Duodenal mucosa (tissue), 2 donors: ENCODE results near the gene DGKK.

ENCODE experiments used
- H3K27ac ChIP-seq: one replicate; pipeline ENCODE4 v1.7.0; 2013; ENCODE audit warnings: low read depth, low read length
- H3K27me3 ChIP-seq, 2 donors: one replicate each; pipeline ENCODE4 v1.7.0; 2013; ENCODE audit warnings: low read length in 2 of 2, control low read depth in 1 of 2; ENCODE audit not compliant: insufficient read depth in 2 of 2, control insufficient read depth in 1 of 2
- H3K36me3 ChIP-seq, 2 donors: one replicate each; pipeline ENCODE4 v1.7.0; 2013; ENCODE audit warnings: low read length in 2 of 2, control low read depth in 1 of 2; ENCODE audit not compliant: insufficient read depth in 2 of 2, control insufficient read depth in 1 of 2
- H3K4me1 ChIP-seq, 2 donors: one replicate each; pipeline ENCODE4 v1.7.0; 2013; ENCODE audit warnings: low read length in 2 of 2, control low read depth in 1 of 2; ENCODE audit not compliant: insufficient read depth in 2 of 2, control insufficient read depth in 1 of 2
- H3K4me3 ChIP-seq, 2 donors: one replicate each; pipeline ENCODE4 v1.7.0; 2013; ENCODE audit warnings: low read length in 2 of 2, low read depth in 1 of 2
- H3K9ac ChIP-seq, 2 donors: one replicate each; pipeline ENCODE4 v1.7.0; 2013; ENCODE audit warnings: low read length in 2 of 2, low read depth in 1 of 2
- H3K9me3 ChIP-seq, 2 donors: one replicate each; pipeline ENCODE4 v1.7.0; 2013; ENCODE audit warnings: low read length in 2 of 2, control low read depth in 1 of 2; ENCODE audit not compliant: control insufficient read depth in 1 of 2

DGKK gene, protein sequence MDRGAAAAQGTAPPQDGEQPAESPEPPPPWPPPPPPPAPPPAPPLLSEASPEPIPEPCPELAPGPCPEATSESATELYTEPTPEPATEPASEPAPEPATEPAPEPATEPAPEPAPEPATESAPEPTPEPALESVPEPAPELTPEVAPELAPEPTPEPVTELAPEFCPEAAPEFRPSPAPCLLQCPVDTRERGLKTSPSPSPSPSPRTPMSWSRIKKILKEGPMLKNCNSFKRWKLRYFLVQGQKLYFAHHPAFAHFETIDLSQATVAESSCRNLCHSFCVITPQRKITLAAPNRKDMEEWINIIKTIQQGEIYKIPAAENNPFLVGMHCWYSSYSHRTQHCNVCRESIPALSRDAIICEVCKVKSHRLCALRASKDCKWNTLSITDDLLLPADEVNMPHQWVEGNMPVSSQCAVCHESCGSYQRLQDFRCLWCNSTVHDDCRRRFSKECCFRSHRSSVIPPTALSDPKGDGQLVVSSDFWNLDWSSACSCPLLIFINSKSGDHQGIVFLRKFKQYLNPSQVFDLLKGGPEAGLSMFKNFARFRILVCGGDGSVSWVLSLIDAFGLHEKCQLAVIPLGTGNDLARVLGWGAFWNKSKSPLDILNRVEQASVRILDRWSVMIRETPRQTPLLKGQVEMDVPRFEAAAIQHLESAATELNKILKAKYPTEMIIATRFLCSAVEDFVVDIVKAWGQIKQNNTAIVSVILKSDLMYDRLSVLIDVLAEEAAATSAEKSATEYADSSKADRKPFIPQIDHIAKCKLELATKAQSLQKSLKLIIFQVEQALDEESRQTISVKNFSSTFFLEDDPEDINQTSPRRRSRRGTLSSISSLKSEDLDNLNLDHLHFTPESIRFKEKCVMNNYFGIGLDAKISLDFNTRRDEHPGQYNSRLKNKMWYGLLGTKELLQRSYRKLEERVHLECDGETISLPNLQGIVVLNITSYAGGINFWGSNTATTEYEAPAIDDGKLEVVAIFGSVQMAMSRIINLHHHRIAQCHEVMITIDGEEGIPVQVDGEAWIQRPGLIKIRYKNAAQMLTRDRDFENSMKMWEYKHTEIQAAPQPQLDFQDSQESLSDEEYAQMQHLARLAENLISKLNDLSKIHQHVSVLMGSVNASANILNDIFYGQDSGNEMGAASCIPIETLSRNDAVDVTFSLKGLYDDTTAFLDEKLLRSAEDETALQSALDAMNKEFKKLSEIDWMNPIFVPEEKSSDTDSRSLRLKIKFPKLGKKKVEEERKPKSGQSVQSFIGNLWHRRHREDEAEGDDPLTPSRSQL

DNA sequence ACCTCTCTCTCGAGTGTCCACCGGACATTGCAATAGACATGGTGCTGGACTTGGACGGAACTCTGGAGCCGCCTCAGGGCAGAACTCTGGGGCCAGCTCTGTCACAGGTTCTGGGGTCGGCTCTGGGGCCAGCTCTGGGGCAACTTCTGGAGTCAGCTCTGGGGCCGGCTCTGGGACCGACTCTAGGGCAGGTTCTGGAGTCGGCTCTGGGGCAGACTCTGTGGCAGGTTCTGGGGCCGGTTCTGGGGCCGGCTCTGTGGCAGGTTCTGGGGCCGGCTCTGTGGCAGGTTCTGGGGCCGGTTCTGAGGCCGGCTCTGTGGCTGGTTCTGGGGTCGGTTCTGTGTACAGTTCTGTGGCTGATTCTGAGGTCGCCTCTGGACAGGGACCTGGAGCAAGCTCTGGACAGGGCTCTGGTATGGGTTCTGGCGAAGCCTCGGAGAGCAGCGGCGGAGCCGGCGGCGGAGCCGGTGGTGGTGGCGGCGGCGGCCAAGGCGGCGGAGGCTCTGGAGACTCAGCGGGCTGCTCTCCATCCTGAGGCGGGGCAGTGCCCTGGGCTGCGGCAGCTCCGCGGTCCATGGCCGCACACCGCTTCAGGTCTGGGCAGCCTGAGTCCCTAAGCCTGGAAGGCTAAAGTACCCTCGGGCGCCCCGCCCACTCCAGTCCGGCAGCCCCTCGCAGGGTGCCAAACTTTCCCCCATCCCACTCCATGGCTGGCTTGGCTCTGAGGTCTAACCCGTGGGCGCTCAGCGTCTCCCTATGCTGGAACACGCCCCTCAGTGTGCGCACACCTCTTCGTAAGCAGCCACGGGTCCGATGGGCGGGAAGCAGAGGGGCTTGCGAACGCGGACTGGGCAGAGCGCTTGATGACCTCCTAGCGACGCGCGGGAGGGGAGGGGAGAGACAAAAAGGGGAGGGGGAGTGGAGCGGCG lies at the start of gene DGKK:
DGKK (minus strand) TSS at position 723 of the 929 bp plus-strand sequence; CDS start at position 576, 147 bp downstream.
- H3K4me3 ChIP-seq: no peak within 1 kb of the TSS
- H3K9ac ChIP-seq: no peak within 1 kb of the TSS
- H3K27ac ChIP-seq: no peak within 1 kb of the TSS
- no peaks in the 10 kb centered on the region for H3K36me3 ChIP-seq
- peaks cover 20 to 40% of the 10 kb centered on the region in 2 donors for H3K27me3 ChIP-seq
- H3K9me3 ChIP-seq: no peaks in the 10 kb centered on the region
- no peaks in the 10 kb centered on the region for H3K4me1 ChIP-seq

GRCh38 chrX:50514811-50515210 lies 44.2 kb upstream of the DGKK start:
- Histone ChIP-seq H3K4me1 (no peaks in the 10 kb centered on the region), H3K27ac (no peak overlapping the region), H3K27me3 (no peaks in the 10 kb centered on the region), H3K4me3 (no peak overlapping the region), H3K36me3 (no peaks in the 10 kb centered on the region), H3K9me3 (no peaks in the 10 kb centered on the region), H3K9ac (no peak overlapping the region)

DNA sequence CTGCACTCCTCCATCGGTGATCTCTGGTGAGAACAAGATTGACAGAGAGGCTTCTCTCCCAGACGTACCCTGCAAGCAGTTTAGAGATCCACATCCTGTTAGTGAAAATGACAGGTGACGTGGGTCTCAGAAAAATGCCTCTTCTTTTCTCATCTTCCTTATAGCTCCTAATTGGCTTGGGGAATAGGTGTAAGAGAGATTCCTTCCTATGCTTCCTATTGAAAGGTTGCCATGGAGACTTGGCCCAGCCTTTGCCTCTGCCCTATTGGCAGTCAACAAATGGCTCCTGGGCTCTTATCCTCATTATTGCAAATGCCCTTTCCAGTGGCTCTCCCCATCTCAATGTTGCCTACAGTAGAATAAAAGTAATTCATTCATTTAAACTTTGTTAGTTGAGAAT lies 26.5 kb upstream of the DGKK start:
- Histone ChIP-seq H3K9me3 (no peaks in the 10 kb centered on the region), H3K27ac (no peak overlapping the region), H3K27me3 (no peaks in the 10 kb centered on the region), H3K36me3 (no peaks in the 10 kb centered on the region), H3K4me3 (no peak overlapping the region), H3K9ac (no peak overlapping the region), H3K4me1 (no peaks in the 10 kb centered on the region)

DNA sequence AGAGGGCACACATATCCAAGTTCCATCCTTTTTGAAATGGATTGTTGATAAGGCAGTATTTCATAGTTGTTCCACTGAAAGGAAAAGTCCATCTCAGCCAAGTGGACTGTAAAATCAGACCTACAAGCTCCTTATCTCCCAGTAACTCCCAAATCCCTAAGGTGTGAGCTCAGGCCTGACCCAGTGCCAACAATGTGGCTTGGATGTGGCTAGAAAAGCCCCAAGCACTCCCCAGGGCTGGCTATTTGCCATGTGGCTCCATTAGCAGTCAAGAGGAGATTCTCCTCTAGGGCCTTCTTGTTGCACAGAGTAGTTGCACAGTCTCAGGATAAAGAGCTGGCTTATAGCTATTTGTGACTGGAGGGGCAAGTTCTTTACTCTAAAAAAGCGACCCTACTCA lies 25.0 kb upstream of the DGKK start:
- Histone ChIP-seq H3K36me3 (no peaks in the 10 kb centered on the region), H3K27me3 (no peaks in the 10 kb centered on the region), H3K9me3 (no peaks in the 10 kb centered on the region), H3K9ac (no peak overlapping the region), H3K4me3 (no peak overlapping the region), H3K27ac (no peak overlapping the region), H3K4me1 (no peaks in the 10 kb centered on the region)

GRCh38 chrX:50492720-50493119 lies 22.1 kb upstream of the DGKK start:
- H3K27me3 ChIP-seq: no peaks in the 10 kb centered on the region
- no peak overlapping the region for H3K9ac ChIP-seq
- no peaks in the 10 kb centered on the region for H3K4me1 ChIP-seq
- H3K4me3 ChIP-seq: no peak overlapping the region
- H3K9me3 ChIP-seq: no peaks in the 10 kb centered on the region
- H3K27ac ChIP-seq: no peak overlapping the region
- no peaks in the 10 kb centered on the region for H3K36me3 ChIP-seq

DNA sequence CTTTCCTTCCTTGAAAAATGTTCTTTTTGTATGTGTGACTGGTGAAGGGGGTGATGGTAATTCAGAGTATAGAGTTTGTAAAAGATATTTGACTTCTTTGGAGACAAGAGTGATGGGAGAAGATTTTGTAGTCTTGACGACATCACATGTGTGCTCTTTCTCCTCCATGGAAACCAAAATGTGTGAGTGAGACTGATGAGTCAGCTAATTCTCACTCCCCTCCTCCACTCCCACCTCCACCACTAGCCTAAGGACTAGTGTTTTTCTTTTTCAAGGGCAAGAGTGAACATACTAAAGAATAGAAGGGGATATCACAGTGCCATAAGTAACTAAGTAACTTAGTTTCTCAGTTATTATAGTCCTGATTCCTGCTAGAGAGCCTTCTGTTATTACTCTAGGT lies 14.0 kb upstream of the DGKK start:
- H3K9ac ChIP-seq: no peak overlapping the region
- no peaks in the 10 kb centered on the region for H3K27me3 ChIP-seq
- H3K36me3 ChIP-seq: no peaks in the 10 kb centered on the region

GRCh38 chrX:50483283-50483682 lies 12.7 kb upstream of the DGKK start:
- no peaks in the 10 kb centered on the region for H3K36me3 ChIP-seq
- no peak overlapping the region for H3K4me3 ChIP-seq
- H3K27me3 ChIP-seq: no peaks in the 10 kb centered on the region
- no peaks in the 10 kb centered on the region for H3K9me3 ChIP-seq
- no peaks in the 10 kb centered on the region for H3K4me1 ChIP-seq
- H3K9ac ChIP-seq: no peak overlapping the region
- H3K27ac ChIP-seq: no peak overlapping the region

More for the DNA sequence above, 14.0 kb upstream of the DGKK start:
- Histone ChIP-seq H3K4me3 (no peak overlapping the region), H3K27ac (no peak overlapping the region), H3K9me3 (no peaks in the 10 kb centered on the region), H3K4me1 (no peaks in the 10 kb centered on the region)

GRCh38 chrX:50475208-50475607 lies 4.6 kb upstream of the DGKK start:
- Histone ChIP-seq H3K4me3 (no peak overlapping the region), H3K27ac (no peak overlapping the region), H3K9me3 (no peaks in the 10 kb centered on the region), H3K36me3 (no peaks in the 10 kb centered on the region), H3K27me3 (peaks cover 9 to 19% of the 10 kb centered on the region in 2 donors), H3K9ac (no peak overlapping the region), H3K4me1 (no peaks in the 10 kb centered on the region)

- H3K36me3 ChIP-seq: no peaks in the 10 kb centered on the region
- H3K4me1 ChIP-seq: no peaks in the 10 kb centered on the region
- no peaks in the 10 kb centered on the region for H3K9me3 ChIP-seq
- H3K4me3 ChIP-seq: no peak overlapping the region
- no peak overlapping the region for H3K9ac ChIP-seq
- H3K27ac ChIP-seq: no peak overlapping the region
- H3K27me3 ChIP-seq: peaks cover 20 to 40% of the 10 kb centered on the region in 2 donors
Measured at GRCh38 chrX:50471390-50471789, 765 bp upstream of the DGKK start.
